H9 (cell line): ENCODE data around the gene TRIM54. TPM values are rescaled to one million over a fixed set of nuclear protein-coding genes. Genes with fewer than 3 reads are reported as not detected.

ENCODE experiments used
- DNase-seq: peaks from one replicate; pipeline ENCODE4 v3.0.0-alpha.2; 2017
- H2AFZ ChIP-seq: one replicate; pipeline ENCODE4 v1.6.1; 2013; ENCODE audit warnings: mild to moderate bottlenecking, low read length, control low read depth, moderate library complexity
- H2AK5ac ChIP-seq: 2 replicates; pipeline ENCODE4 v1.6.1; 2013; ENCODE audit warnings: low read length, control low read depth, mixed read lengths; ENCODE audit not compliant: insufficient read length
- H2BK120ac ChIP-seq: one replicate; pipeline ENCODE4 v1.6.1; 2013; ENCODE audit warnings: low read depth, mild to moderate bottlenecking, low read length, control low read depth, inconsistent platforms; ENCODE audit not compliant: poor library complexity, severe bottlenecking
- H2BK12ac ChIP-seq: 2 replicates; pipeline ENCODE4 v1.6.1; 2013; ENCODE audit warnings: low read length, control low read depth, mixed read lengths, low read depth; ENCODE audit not compliant: insufficient read length
- H2BK15ac ChIP-seq: 2 replicates; pipeline ENCODE4 v1.6.1; 2013; ENCODE audit warnings: low read depth, low read length, control low read depth
- H2BK20ac ChIP-seq: one replicate; pipeline ENCODE4 v1.6.1; 2013; ENCODE audit warnings: low read depth, mild to moderate bottlenecking, low read length, control low read depth, inconsistent platforms; ENCODE audit not compliant: poor library complexity, severe bottlenecking
- H2BK5ac ChIP-seq: 2 replicates; pipeline ENCODE4 v1.6.1; 2013; ENCODE audit warnings: low read length, control low read depth, mixed read lengths; ENCODE audit not compliant: insufficient read length
- H3K14ac ChIP-seq: 2 replicates; pipeline ENCODE4 v1.6.1; 2013; ENCODE audit warnings: low read length, control low read depth; ENCODE audit not compliant: insufficient read depth
- H3K18ac ChIP-seq: 2 replicates; pipeline ENCODE4 v1.6.1; 2013; ENCODE audit warnings: low read depth, mild to moderate bottlenecking, mixed read lengths, low read length, control low read depth; ENCODE audit not compliant: insufficient read length
- H3K23ac ChIP-seq: 2 replicates; pipeline ENCODE4 v1.6.1; 2013; ENCODE audit warnings: low read length, control low read depth, mixed read lengths, low read depth; ENCODE audit not compliant: insufficient read length
- H3K23me2 ChIP-seq: 2 replicates; pipeline ENCODE4 v1.6.1; 2013; ENCODE audit warnings: low read depth, mild to moderate bottlenecking, mixed read lengths, low read length, control low read depth; ENCODE audit not compliant: insufficient read length, poor library complexity, severe bottlenecking
- H3K27ac ChIP-seq: 2 replicates; pipeline ENCODE4 v1.5.1; 2013; ENCODE audit warnings: low read length, control low read depth, mixed read lengths, low read depth; ENCODE audit not compliant: insufficient read length
- H3K27me3 ChIP-seq: 2 replicates; pipeline ENCODE4 v1.6.1; 2013; ENCODE audit warnings: low read length, control low read depth, inconsistent platforms; ENCODE audit not compliant: insufficient read depth
- H3K4ac ChIP-seq: 2 replicates; pipeline ENCODE4 v1.6.1; 2013; ENCODE audit warnings: low read depth, mild to moderate bottlenecking, control low read depth, inconsistent platforms, low read length, moderate library complexity
- H3K4me1 ChIP-seq: 2 replicates; pipeline ENCODE4 v1.6.1; 2013; ENCODE audit warnings: low read length, control low read depth, inconsistent platforms; ENCODE audit not compliant: insufficient read depth
- H3K4me2 ChIP-seq: 2 replicates; pipeline ENCODE4 v1.6.1; 2013; ENCODE audit warnings: low read length, control low read depth, mixed read lengths; ENCODE audit not compliant: insufficient read length, insufficient read depth
- H3K56ac ChIP-seq: 2 replicates; pipeline ENCODE4 v1.6.1; 2013; ENCODE audit warnings: low read depth, mild to moderate bottlenecking, mixed read lengths, low read length, control low read depth; ENCODE audit not compliant: insufficient read length
- H3K79me1 ChIP-seq: 2 replicates; pipeline ENCODE4 v1.6.1; 2013; ENCODE audit warnings: low read depth, mild to moderate bottlenecking, moderate library complexity, low read length, control low read depth, inconsistent platforms; ENCODE audit not compliant: insufficient read depth, poor library complexity, severe bottlenecking
- H3K79me2 ChIP-seq: 2 replicates; pipeline ENCODE4 v1.6.1; 2013; ENCODE audit warnings: low read length, control low read depth, inconsistent platforms; ENCODE audit not compliant: insufficient read depth
- H3K9ac ChIP-seq: 2 replicates; pipeline ENCODE4 v1.6.1; 2013; ENCODE audit warnings: low read length, control low read depth, mixed read lengths; ENCODE audit not compliant: insufficient read length; ENCODE audit errors: extremely low read depth
- H3K9me3 ChIP-seq: one replicate; pipeline ENCODE4 v1.6.1; 2013; ENCODE audit warnings: low read depth, low read length, inconsistent platforms; ENCODE audit not compliant: control insufficient read depth
- H3T11ph ChIP-seq: one replicate; pipeline ENCODE4 v1.6.1; 2013; ENCODE audit warnings: mild to moderate bottlenecking, low read length, control low read depth, inconsistent platforms
- H4K20me1 ChIP-seq: one replicate; pipeline ENCODE4 v1.6.1; 2013; ENCODE audit not compliant: control insufficient read depth, insufficient read length, insufficient read depth
- H4K5ac ChIP-seq: 2 replicates; pipeline ENCODE4 v1.6.1; 2013; ENCODE audit warnings: low read depth, mild to moderate bottlenecking, mixed read lengths, low read length, control low read depth; ENCODE audit not compliant: insufficient read length
- H4K8ac ChIP-seq: replicated peaks from 2 replicates; pipeline ENCODE4 v1.6.1; 2013; ENCODE audit warnings: low read length, control low read depth, mixed read lengths, low read depth; ENCODE audit not compliant: insufficient read length
- H4K91ac ChIP-seq: 2 replicates; pipeline ENCODE4 v1.6.1; 2013; ENCODE audit warnings: low read depth, mild to moderate bottlenecking, moderate library complexity, mixed read lengths, low read length, control low read depth; ENCODE audit not compliant: insufficient read length
- H3K27ac Mint-ChIP-seq, 3 experiments: 2 replicates in 2 of 3; 3 replicates in 1 of 3; pipeline ENCODE4 v1.8.0; 2020 to 2021; ENCODE audit warnings: mixed read lengths in 3 of 3, mild to moderate bottlenecking in 1 of 3, moderate library complexity in 1 of 3
- H3K27me3 Mint-ChIP-seq: 2 replicates; pipeline ENCODE4 v1.8.0; 2021; ENCODE audit warnings: low read depth, mild to moderate bottlenecking, moderate library complexity, mixed read lengths
- H3K36me3 Mint-ChIP-seq, 3 experiments: 2 replicates in 2 of 3; 3 replicates in 1 of 3; pipeline ENCODE4 v1.8.0; 2020 to 2021; ENCODE audit warnings: low read depth in 3 of 3, mixed read lengths in 3 of 3; ENCODE audit not compliant: insufficient read depth in 1 of 3
- H3K4me1 Mint-ChIP-seq, 2 experiments: 2 replicates each; pipeline ENCODE4 v1.8.0; 2020; ENCODE audit warnings: mixed read lengths in 2 of 2
- H3K4me3 Mint-ChIP-seq, 2 experiments: 2 replicates in 1 of 2; 3 replicates in 1 of 2; pipeline ENCODE4 v1.8.0; 2020 to 2021; ENCODE audit warnings: mild to moderate bottlenecking in 2 of 2, mixed read lengths in 2 of 2, moderate library complexity in 1 of 2
- H3K9me3 Mint-ChIP-seq, 2 experiments: 2 replicates in 1 of 2; 3 replicates in 1 of 2; pipeline ENCODE4 v1.8.0; 2020; ENCODE audit warnings: mild to moderate bottlenecking in 2 of 2, mixed read lengths in 2 of 2, moderate library complexity in 1 of 2
- WGBS: extraction: QIAGEN DNeasy Blood & Tissue Kit; methylation state at CpG from one replicate; pipeline ENCODE4 v1.1.7; 2013; ENCODE audit warnings: missing lambda C conversion rate, low lambda C conversion rate, mixed read lengths; ENCODE audit not compliant: insufficient read length; ENCODE audit errors: extremely low coverage; 5-methylcytosine and 5-hydroxymethylcytosine counted together
- total RNA-seq: library from RNA; stranded (reverse); gene quantifications from 2 replicates; pipeline ENCODE4 v1.2.1, GENCODE V29; 2021
- TF ChIP-seq, protein P1 (sequence below): fragments of 200-600 bp; sonication (generic); conservative IDR thresholded peaks from 3 replicates; pipeline ENCODE4 v1.8.0; 2021; ENCODE audit warnings: antibody characterized with exemption, mild to moderate bottlenecking

Gene TRIM54
- total RNA-seq, 1 experiment from 2014 or later: 5.0 TPM

DNA sequence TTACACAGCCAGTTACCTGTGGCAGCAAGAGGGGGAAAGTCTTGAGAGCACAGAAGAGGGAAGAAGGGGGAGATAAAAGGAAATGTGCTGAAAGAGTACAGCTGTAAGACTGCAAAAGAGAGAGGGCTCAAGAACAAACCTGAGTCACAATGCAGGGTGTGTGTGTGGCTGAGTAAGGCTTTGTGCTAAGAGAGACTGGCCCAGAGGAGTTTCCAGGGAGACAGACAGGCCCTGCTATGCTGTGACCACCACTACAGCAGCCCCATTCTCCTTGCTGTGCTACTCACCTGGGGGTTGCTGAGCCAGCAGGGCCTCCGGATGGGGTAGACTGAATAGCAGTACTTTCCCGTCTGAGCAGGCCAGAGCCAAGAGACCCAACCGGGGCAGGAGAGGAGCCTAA, 53.1 kb downstream of the TRIM54 start:
- no peak overlapping the region for H2BK5ac ChIP-seq
- no peak overlapping the region for H2AFZ ChIP-seq
- no peak overlapping the region for H2AK5ac ChIP-seq
- Mint-ChIP-seq H3K27ac (no peak overlapping the region), H3K4me1 (no peaks in the 10 kb centered on the region), H3K36me3 (peaks cover 39 to 80% (median 67%) of the 10 kb centered on the region in 3 experiments), H3K4me3 (no peak overlapping the region), H3K27me3 (no peaks in the 10 kb centered on the region), H3K9me3 (no peaks in the 10 kb centered on the region)
- no peak overlapping the region for H3K4me2 ChIP-seq
- H2BK12ac ChIP-seq: no peak overlapping the region
- no peaks in the 10 kb centered on the region for H3K27me3 ChIP-seq
- no peaks in the 10 kb centered on the region for H3K9me3 ChIP-seq
- H3K4me1 ChIP-seq: no peaks in the 10 kb centered on the region
- no peak overlapping the region for H3K23ac ChIP-seq
- H2BK20ac ChIP-seq: no peak overlapping the region
- H4K5ac ChIP-seq: no peak overlapping the region
- H3K27ac ChIP-seq: no peak overlapping the region
- no peaks in the 10 kb centered on the region for H3K79me2 ChIP-seq
- H2BK15ac ChIP-seq: no peak overlapping the region
- H3K14ac ChIP-seq: no peak overlapping the region
- no peaks in the 10 kb centered on the region for H3K79me1 ChIP-seq
- WGBS: no CpG with 5 or more reads among the region's 3 CpGs
- no peak overlapping the region for H3K56ac ChIP-seq
- no peak overlapping the region for H3K4ac ChIP-seq
- no peak overlapping the region for H3K9ac ChIP-seq
- DNase-seq: no peak
- no peak overlapping the region for H2BK120ac ChIP-seq
- no peak overlapping the region for H3T11ph ChIP-seq
- TF ChIP-seq, protein P1, sequence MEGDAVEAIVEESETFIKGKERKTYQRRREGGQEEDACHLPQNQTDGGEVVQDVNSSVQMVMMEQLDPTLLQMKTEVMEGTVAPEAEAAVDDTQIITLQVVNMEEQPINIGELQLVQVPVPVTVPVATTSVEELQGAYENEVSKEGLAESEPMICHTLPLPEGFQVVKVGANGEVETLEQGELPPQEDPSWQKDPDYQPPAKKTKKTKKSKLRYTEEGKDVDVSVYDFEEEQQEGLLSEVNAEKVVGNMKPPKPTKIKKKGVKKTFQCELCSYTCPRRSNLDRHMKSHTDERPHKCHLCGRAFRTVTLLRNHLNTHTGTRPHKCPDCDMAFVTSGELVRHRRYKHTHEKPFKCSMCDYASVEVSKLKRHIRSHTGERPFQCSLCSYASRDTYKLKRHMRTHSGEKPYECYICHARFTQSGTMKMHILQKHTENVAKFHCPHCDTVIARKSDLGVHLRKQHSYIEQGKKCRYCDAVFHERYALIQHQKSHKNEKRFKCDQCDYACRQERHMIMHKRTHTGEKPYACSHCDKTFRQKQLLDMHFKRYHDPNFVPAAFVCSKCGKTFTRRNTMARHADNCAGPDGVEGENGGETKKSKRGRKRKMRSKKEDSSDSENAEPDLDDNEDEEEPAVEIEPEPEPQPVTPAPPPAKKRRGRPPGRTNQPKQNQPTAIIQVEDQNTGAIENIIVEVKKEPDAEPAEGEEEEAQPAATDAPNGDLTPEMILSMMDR: no peak
- no peak overlapping the region for H4K8ac ChIP-seq
- H4K91ac ChIP-seq: no peak overlapping the region
- no peak overlapping the region for H3K18ac ChIP-seq
- H3K23me2 ChIP-seq: no peaks in the 10 kb centered on the region
- no peaks in the 10 kb centered on the region for H4K20me1 ChIP-seq
